Superior temporal gyrus (tissue), 1 donor: ENCODE data around the gene BICRAL.
"Not testable (repeated sequence)": the region's sequence is repeated elsewhere in the genome, so short reads cannot be mapped to it uniquely, and the experiment has no call there.

ENCODE experiments used
- DNase-seq: peaks from one replicate; pipeline ENCODE4 v3.0.0-alpha.2; 2016; ENCODE audit errors: extremely low spot score

The BICRAL gene

GRCh38 chr6:42896178-42896719 is 114.4 kb downstream of the BICRAL start:
- DNase-seq = no peak

DNA sequence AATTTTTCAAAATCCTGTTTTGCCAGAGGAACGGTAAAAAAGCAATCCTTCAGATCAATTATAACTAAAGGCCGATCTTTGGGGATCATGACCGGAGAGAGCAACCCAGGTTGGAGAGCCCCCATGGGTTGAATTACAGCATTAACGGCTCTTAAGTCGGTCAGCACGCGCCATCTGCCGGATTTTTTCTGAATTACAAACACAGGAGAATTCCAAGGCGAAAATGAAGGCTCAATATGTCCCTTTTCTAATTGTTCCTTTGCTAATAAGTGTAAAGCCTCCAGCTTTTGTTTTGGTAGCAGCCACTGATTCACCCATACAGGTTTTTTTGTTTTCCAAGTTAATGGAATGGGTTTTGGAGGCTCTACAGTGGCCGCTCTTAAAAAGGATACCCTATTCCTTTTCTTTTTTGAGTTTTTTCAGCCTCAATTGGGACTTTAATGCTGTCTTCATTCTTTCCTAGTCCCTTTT is 117.1 kb downstream of the BICRAL start:
- peak; percentile 90 for DNase-seq

DNA sequence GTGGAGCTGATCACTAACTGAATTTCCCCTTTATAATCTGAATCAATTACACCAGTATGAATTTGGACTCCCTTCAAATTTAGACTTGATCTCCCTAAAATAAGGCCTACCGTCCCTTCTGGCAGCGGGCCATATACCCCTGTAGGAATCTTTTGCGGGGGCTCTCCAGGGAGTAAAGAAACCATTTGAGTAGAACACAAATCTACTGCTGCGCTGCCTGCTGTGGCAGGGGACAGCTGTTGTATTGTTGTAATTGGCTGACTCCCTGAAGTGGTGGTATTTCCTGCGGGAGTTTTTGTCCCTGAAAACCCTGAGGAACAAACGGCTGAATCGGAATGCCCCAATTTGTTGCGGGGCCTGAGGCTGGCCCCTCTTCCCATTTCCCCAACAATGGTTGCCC is 118.0 kb downstream of the BICRAL start:
- no peak for DNase-seq

GRCh38 chr6:42901538-42901957 is 119.7 kb downstream of the BICRAL start:
- DNase-seq = peak; percentile 96

- DNase-seq = not testable (repeated sequence)
Measured at GRCh38 chr6:42902429-42903263, 120.8 kb downstream of the BICRAL start.

DNA sequence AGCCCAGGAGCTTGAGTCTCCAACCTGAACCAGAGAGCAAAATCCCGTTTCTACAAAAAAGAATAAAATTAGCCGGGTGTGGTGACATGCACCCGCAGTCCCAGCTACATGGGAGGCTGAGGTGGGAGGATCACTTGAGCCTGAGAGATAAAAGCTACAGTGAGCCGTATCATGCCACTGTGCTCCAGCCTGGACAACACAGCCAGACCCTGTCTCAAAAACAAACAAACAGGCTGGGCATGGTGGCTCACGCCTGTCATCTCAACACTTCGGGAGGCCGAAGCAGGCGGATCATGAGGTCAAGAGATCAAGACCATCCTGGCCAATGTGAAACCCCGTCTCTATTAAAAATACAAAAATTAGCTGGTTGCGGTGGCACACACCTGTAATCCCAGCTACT is 122.6 kb downstream of the BICRAL start:
- DNase-seq = no peak

- no peak for DNase-seq
Measured at GRCh38 chr6:42907336-42907735, 125.5 kb downstream of the BICRAL start.

DNA sequence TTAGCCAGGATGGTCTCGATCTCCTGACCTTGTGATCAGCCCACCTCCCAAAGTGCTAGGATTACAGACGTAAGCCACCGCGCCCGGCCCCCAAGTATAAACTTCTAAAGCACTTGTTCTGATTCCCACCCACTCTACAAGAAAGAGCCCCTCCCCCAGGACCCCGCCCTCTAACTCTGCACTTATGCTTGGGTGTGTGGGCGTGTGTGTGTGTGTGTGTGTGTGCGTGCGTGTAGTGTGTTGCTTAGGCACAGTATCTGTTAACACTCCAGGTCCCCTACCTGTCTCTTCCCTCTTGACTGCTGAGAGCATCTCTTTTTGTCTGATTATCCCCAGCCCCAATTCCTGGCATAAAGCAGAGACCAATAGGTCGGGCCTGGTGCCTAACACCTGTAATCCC is 128.0 kb downstream of the BICRAL start:
- DNase-seq = no peak

- no peak for DNase-seq
Measured at GRCh38 chr6:42911171-42912021, 129.5 kb downstream of the BICRAL start.

DNA sequence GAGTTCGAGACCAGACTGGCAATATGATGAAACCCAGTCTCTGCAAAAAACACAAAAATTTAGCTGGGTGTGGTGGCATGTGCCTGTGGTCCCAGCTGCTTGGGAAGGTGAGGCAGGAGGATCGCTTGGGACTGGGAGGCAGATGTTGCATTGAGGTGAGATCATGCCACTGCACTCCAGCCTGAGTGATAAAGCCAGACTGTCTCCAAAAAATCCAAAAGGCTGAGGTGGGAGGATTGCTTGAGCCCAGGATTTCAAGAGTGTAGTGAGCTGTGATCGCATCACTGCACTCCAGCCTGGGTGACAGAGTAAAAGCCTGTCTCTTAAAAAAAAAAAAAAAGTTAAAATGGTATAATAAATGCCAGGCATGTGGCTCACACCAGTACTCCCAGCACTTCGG is 132.7 kb downstream of the BICRAL start:
- no peak for DNase-seq

- DNase-seq = no peak
Measured at GRCh38 chr6:42915732-42916131, 133.9 kb downstream of the BICRAL start, which contains the start of gene PTCRA. TSS of gene PTCRA (plus strand) at chr6:42916053. CDS start at chr6:42916070, 17 bp downstream.

DNA sequence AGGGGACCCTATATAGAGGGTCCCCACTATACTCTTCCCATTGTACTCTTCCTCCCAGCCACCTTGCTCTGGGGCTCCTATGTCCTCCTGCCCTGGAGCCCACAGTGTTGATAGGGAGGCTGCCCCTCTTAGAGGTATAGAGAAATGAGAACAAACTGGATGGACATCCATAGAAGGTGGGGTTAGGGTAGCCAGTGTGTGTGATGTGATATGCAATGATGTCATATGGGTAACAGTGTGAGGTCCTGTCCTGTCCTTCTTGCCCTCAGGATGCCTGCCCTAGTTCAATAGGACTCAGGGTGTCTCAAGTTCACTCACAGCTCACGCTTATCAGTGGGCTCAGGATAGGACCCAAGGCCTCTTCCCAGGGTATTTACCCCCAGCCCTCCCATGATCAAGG is 134.4 kb downstream of the BICRAL start:
- DNase-seq = no peak
